NCI-H345 treated with DMSO at 0.1 percent for 48 hours (cell line): Measurements from ENCODE around the gene C16orf95.

Experiments
- DNase-seq: peaks from one replicate; lab custom pipeline; 2025; ENCODE audit not compliant: unreplicated experiment; lab: John Stamatoyannopoulos, UW

The C16orf95 gene

DNA sequence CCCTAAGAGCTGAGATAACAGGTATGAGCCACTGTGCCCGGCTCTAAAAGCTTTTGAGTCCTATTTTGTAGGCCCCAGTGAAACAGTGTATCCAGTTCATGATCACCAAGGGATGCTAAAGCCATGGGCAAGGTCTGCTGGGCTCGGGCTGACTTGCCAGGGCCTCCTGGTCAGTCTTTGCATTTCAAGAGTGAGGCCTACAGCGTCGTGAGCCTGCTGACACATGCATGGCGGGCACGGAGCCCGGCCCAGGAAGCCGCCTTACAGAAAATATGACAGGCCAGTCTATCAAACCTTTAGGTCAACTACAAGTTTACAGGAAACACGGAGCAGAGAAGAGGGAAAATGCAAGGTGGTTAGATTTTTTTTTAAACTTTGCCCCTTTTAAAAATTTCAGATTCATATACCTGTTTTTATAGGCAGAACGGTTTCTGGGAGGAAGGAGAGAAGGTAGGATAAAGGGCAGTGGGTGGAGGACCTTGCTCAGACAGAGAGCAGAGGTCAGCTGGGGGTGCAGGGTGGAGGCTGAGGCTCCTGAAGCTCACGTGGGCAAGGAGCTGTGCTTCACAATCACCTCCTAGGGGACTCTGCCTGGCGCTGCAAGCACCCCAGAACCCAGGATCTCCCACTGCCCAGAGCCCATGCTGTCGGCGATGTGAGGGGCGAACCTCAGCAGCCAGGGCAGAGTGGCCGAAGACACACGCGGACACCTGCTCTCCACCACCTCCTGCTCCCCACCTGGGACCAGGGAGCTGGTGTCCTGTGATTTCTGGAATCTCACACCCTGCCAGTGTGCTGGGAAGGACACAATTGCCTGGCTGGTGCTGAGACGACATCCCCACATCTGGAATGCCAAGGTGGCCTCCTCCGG lies 21.3 kb downstream of the C16orf95 start:
- DNase-seq = no peak

DNA sequence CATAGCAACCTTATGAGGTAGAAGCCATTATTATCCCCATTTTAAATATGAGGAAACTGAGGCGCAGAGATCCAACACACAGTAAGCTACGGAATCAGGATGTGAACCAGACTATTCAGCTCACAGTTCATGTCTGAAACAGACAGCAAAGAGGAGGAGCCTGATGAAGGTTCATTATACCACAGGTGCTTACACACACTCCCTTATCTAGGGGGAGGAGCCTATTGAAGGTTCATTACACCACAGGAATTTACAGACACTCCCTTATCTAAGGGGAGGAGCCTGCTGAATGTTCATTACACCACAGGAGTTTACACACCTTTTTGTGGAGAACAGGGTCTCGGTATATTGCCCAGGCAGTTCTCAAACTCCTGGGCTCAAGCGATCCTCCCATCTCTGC lies 21.9 kb downstream of the C16orf95 start:
- no peak for DNase-seq

DNA sequence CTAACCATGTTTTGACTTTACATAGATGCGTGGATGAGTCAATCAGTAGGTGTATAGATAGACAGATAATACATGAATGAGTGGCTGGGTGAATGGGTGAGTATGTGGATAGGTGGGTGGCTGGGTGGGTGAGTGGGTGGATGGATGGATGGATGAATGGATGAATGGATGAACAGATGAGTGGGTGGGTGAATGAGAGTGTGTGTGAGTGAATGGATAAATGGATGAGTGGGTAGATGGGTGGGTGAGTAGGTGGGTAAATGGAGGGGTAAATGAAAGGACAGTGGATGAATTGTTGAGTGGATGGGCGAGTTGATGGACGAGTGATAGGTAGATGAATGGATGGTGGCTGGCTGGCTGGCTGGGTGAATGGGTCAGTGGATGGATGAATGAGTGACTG lies 23.2 kb downstream of the C16orf95 start:
- no peak for DNase-seq

DNA sequence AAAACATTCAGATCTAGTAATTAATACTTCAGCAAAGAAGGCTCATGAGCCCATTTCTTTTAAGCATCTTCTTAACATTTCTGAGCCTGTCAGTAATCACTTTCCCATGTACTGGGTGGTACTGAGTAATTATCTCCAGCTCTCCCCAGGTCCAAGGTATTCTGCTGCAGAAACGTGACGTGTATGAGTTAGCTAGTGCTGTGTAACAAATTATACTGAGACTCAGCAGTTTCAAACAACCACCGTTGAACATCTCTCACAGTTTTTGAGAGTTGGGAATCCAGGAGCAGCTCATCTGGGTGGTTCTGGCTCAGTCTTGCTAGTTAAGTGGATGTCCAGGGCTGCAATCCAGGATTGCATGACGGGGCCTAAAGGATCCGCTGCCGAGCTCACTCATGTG lies 25.2 kb downstream of the C16orf95 start:
- no peak for DNase-seq

DNA sequence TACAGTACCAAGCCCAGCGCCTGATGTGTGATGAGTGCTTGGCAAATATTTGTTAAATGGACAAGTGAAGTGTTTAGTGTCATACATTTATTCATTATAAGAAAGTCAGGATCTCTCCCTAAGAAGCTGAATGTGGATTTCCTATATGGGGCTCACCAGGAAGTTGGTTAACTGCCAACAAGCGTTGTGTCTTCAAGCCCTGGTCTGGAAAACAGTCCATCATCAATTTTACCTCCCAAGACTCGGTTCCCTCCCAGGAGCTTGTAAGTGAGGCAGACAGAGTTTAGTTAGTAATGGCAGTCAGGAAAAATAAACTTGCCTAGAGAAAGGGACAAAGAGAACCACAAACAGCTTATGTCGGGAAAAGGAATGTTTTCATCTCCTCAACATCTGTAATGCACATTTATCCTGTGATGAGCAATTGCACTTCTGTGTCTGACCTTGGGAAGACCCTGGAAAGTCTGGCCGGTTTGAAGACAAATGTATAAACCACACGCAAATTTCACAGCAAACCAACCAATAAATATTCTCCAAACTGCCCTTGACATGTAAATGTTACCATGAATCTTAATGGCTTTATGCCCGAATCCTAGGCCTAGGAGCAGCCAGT lies 28.3 kb downstream of the C16orf95 start:
- DNase-seq = no peak

DNA sequence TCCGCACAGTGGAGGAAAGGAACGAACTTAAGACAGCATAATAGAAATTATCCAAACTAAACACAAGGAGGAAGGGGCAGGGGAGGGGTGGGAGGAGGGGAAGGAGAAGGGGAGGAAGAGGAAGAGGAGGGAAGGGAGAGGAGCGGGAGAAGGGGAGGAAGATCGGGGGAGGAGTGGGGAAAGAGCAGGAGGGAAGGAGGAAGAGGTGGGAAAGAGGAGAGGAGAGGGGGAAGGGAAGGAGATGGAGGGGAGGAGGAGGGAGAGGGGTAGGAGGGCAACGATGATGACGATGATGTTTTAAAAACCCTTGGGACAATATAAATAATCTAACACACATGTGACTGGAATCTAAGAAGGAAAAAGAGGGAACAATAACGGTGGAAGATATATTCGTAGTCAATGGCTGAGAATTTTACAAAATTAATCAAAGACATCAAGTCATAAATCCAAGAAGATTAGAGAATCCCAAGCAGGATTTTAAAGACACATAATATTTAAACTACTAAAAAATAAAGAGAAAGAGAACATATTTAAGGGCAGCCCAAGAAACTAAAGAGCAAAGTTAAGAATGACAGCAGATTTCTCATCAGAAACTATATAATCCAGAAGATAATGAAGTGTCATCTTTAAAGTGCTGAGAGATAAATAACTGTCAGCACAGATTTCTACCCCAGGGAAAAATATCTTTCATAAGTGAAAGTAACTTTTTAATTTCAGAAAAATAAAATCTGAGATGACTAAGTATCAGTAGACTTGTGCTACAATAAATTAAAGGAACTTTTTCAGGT lies 30.2 kb downstream of the C16orf95 start:
- no peak for DNase-seq

DNA sequence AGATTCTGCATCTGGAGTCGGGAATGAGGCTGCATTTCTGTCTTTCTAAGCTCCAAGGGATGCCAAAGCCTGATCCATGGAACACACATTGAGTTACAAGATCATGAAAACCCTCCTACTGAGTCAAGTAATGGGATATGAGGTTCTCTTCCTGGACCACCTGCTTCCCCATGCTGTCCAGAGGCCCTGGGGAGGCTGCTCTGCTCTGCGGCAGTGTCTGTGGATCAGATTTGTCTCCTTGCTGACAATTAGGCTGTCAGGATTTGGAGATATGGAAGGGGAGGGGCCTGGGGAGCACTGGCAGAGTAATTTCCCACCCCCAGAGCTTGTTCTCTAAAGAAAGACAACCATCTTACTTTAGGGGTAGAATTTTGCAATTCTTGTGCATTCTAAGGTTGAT lies 33.0 kb downstream of the C16orf95 start:
- no peak for DNase-seq

DNA sequence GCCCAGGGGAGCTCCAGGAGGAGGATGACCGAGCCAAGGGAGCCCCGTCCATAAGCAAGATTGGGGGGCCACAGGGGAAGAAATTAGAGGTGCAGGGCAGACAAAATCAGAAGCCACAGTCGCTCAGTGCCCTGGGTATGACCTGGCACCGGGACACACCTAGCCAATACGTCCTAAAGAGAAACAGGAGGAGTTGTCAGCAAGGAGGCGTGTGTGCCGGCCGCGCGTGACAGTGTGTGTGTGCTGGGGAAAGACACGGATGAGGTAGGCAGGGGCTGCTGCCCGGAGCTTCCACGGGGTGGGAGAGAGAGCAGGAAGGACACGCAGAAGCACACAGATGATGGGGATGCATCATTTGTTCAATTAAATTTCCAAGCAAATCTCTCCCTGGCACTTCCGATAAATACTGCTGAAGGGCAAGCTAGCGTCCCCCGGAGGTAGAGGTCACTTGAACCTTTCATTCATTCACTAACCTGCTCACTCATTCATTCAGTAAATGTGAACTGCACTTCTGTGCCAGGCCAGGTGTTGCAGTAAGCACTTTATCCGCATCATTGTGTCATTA lies 38.0 kb downstream of the C16orf95 start:
- no peak for DNase-seq

DNA sequence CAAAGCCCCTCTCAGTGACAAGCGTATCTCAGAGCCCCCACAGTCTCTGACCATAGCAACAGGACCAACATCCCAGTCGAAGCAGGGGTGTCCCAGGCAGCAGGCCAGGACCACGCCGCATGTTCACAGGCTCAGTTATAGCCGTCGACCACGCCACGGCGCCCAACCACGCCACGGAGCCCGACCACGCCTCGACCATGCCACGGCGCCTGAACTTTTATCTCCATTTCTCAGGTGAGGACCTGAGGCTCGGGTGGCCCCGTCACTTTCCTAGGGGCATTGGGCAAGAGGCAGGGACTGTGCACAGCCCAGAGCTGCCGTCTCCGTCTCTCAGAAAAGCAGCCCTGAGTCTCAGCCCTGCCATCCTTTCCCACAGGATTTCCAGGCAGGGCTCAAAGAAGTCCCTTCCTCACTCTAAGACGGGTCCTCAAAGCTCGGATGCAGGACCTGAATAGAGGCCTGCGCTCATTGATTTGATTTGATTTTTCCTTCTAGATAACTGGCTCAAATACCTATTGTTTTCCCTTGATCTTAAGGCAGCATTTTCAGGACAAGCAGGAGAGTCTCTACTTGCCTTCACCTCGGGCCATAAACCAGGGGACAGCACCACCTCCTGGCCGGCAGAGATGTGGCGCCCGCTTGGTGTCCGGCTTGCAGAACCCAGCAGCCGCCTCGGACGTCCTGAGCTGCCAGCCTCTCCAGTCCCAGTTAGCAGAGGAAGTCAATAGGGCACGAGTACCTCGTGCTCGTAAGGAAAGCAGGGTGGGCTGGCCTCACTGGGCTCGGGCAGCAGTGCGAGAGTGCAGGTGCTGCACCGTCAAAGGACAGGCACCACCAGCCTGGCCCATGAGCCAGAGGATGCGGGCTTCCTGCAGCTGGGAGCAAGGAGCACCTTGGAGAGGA lies 38.8 kb downstream of the C16orf95 start:
- DNase-seq = peak; percentile 7

DNA sequence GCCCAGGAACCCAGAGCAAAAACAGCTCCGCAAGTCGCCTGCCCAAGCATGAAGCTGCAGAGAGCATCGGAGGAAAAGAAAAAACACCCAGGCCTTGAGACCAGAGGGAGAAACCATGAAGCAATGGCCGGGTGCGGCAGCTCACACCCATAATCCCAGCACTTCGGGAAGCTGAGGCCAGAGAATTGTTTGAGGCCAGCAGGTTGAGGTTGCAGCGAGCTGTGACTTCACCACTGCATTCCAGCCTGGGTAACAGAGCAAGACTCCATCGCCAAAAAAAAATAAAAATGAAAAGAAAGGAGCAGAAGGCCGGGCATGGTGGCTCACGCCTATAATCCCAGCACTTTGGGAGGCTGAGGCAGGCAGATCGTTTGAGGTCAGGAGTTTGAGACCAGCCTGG lies 40.3 kb downstream of the C16orf95 start:
- no peak for DNase-seq

DNA sequence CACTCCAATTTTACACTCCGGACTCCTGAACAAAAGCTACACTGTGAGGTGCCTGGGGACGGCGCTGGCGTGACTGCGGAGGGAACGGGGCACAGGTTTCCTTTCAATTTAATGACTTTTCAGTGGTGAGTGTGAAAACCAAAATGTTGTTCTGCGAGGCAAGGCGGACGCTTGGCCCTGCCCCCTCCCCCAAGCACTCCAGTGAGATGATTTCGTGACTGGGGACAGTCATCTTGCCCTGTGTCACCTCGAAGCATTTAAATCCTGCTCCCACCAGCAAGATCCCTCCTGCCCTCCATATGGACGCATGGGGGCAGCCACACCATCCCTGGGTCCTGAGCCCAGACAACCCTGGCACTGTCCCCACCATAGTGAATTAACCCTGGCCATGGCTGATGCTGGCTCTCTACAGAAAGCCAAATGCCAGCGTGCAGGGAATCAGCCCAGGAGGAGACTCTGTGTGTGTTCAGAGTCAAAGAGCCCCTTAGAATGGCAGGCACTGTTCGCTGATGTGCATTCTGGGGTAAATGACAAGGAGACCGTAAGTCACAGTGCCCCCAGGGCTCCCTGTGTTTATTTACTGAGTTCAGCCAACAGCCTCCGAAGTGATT lies 41.0 kb downstream of the C16orf95 start:
- DNase-seq = no peak

DNA sequence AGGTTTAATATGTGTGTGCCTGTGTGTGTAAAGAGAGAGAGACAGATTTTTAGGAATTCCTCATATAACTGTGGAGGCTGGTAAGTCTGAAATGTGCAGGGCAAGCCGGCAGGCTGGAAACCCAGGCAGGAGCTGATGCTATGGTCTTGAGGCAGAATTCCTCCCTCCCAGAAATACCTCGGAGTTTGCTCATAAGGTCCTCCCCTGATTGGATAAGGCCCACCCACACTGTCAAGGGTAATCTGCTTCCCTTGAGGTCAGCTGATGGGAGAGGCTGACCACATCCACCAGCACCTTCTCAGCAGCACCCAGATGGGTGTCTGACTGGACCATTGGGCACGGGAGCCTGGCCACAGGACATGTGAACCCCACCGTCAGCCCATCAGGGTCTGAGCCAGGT lies 42.4 kb downstream of the C16orf95 start:
- no peak for DNase-seq

DNA sequence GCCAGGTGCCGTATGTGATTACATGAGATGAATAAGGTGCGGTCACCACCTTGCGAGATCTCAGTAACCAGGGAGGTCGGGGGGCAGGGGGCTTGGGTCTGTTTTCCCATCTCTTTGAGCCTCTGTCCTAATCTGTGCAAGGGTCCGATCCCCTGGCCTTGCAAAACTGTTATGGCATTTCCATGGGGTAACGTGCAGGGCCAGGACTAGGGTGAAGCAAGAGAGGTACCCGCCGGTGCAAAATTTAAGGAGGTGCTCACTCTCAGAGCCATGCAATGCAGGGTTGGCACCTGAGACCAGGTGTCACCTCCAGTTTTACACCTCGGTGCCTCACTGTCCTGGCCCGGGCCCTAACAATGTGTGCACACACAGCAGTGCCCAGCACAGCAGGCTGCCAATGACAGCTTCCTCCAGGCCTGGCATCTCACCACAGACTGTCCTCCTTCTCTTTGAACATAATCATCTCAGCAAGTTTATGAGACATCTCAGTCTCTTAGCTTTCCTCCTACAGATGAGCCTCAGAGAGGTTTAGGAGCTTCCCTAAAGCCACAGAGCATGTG lies 43.6 kb downstream of the C16orf95 start:
- no peak for DNase-seq

DNA sequence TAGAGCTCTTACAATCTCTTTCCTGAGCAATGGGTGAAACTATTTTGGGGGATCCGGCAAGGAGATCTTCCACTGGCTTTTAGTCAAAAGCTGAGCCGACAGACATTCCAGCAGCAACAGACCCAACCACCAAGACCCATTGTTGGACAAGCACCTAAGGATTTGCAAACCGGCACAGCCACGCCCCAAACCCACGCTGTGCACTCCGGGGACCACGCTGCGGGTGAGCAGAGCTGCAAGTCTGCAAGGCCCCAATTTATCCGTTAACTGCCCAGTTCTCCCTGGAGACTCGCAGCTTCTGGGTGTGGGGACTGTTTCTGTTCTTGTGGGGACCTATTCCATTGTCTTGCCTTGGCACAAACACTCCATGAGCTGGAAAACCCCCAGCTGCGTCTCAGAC lies 45.9 kb downstream of the C16orf95 start:
- no peak for DNase-seq

DNA sequence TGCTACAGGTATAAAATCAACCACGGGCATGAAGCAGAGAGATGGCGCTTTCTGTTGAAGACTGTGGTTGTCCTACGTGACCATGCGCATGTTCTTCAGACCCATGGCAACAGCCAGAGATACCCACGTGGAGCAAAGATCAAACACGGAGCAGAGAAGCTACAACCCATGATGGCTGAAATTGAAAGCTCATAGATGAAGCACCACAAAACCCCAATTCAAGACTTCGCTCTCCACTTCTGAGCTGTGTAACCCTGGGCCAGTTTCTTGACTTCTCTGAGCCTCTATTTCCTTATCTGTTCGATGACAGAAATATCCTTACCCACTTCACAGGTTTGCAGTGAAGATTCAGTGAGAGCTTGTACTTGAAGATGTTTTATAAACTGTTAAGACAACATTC lies 49.6 kb downstream of the C16orf95 start:
- no peak for DNase-seq

DNA sequence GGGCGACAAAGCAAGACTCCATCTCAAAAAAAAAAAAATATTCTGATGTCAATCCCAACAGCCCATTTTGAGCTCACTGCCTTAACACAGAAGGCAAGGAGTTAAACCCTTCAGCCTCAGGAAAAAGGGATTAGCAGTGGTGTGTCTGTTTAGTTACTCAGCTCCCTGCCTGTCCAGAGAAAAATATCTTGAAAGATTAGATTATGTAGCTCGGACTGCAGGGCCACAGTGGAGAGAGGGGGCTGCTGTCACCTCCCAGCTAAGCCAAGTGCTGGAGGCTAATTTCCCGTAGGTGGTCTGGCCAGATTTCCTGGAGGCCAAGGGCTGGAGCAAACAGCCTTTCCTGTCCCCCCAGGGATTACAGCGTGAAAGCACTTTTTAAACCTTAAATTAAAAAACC lies 50.3 kb downstream of the C16orf95 start:
- DNase-seq = no peak

DNA sequence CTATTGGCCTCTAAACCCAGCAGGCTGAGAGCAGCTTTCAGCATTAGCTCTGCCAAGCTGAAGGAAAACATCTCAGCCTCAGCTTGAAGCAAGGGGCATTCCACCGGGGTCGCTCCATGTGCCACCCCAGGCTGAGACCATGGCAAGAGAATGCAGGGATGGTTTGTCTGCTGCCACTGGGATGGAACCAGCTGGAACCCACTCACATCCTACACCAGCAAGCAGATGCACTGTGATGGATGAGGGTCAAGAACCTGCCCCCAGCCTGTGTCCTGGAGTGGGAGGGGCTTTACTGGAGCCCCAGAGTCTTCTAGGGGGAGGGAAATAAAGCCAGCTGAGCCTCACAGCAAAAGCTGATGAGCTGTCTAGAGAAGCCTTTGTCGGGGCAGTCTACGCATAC lies 51.9 kb downstream of the C16orf95 start:
- DNase-seq = no peak

DNA sequence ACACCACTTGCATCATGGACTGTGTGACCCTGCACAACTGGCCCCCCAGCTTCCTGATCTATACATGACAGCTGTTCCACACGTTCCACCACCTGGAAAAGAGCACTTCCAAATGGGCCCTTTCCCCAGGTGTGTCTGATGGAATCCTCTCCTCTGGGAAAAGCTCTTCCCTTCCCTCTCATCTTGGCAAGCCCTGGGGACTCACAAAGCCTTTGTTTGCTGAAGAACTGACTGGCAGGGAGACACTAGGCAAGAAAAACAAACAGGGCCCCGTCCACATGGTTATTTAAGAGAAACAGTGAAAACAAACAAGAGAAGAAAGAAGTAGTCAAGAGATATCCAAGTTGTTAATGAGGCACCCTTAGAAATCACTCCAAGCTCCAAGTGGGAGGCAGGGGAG lies 52.6 kb downstream of the C16orf95 start:
- DNase-seq = no peak

DNA sequence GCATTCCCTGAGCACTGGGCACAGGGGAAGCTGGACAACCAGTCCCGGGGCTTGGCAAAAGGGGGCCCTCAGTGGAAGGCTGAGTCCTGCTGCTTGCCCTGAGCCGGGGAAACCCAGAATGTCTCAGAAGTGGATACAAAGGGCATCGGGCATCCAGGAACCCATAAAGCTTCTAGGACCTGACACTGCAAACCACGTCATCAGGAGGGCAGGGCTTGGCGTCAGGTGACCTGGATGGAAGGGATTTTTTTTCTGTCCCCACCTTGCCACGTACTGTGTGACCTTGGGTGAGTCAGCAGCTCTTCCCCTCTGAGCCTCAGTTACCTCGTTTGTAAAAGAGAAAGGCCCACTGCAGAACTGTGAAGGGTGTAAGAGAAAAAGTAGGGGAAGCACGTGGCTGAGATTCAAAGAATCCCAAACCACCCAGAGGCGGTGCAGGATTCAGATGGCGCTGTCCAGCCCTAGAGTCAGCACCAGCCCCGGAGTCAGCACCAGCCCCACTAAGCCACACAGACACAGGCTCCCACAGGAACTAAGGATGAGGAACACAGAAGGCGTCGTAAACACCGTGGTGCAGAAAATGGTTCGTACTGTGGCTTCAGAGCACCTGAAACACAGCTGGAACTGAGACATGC lies 53.7 kb downstream of the C16orf95 start:
- DNase-seq = no peak
